Caco-2 (cell line): ENCODE measurements around the gene MRFAP1L1. TPM values are rescaled to one million over a fixed set of nuclear protein-coding genes. Genes with fewer than 3 reads are reported as not detected.

ENCODE experiments used
- BruUV-seq: library from RNA; stranded (reverse); fragments of 400-500 nt; replicated peaks from 2 replicates; lab custom pipeline; 2021; lab: Mats Ljungman, UMichigan
- CTCF ChIA-PET: fragments of 300-600 bp; sonication (Branson Sonifier 250); formaldehyde crosslinking; loops from one replicate; lab custom pipeline; 2022; ENCODE audit warnings: antibody characterized with exemption; lab: Charles Lee
- POLR2A ChIA-PET: fragments of 300-600 bp; sonication (Branson Sonifier 250); formaldehyde crosslinking; loops from one replicate; lab custom pipeline; 2022; ENCODE audit warnings: antibody characterized with exemption; lab: Charles Lee
- DNase-seq, 2 experiments: peaks; one replicate each; pipeline versions ENCODE4 v3.0.0 to v3.0.0-alpha.2; 2020 to 2022
- H3K27me3 ChIP-seq: replicated peaks from 2 replicates; pipeline ENCODE4 v1.6.0; 2011; ENCODE audit warnings: low read length; ENCODE audit not compliant: control insufficient read depth, insufficient read depth
- H3K36me3 ChIP-seq: 2 replicates; pipeline ENCODE4 v1.5.1; 2011; ENCODE audit warnings: low read length; ENCODE audit not compliant: control insufficient read depth, insufficient read depth
- H3K4me1 ChIP-seq: fragments of 250-450 bp; sonication (Bioruptor Pico); 2 replicates; pipeline ENCODE4 v1.5.1; 2020; ENCODE audit warnings: mild to moderate bottlenecking
- H3K4me3 ChIP-seq: 2 replicates; pipeline ENCODE4 v1.5.1; 2011; ENCODE audit warnings: low read depth, mild to moderate bottlenecking, control low read depth, low read length
- H3K9me3 ChIP-seq: fragments of 250-450 bp; sonication (Bioruptor Pico); 2 replicates; pipeline ENCODE4 v1.5.1; 2020; ENCODE audit warnings: mild to moderate bottlenecking, moderate library complexity
- H3K27ac Mint-ChIP-seq: one replicate; pipeline ENCODE4 v1.8.0; 2022; ENCODE audit warnings: mixed read lengths; ENCODE audit not compliant: unreplicated experiment
- H3K27me3 Mint-ChIP-seq: one replicate; pipeline ENCODE4 v1.8.0; 2022; ENCODE audit warnings: mixed read lengths; ENCODE audit not compliant: insufficient read depth, unreplicated experiment
- H3K36me3 Mint-ChIP-seq: one replicate; pipeline ENCODE4 v1.8.0; 2022; ENCODE audit warnings: mild to moderate bottlenecking, mixed read lengths; ENCODE audit not compliant: insufficient read depth, unreplicated experiment
- H3K4me1 Mint-ChIP-seq: one replicate; pipeline ENCODE4 v1.8.0; 2022; ENCODE audit warnings: low read depth, mixed read lengths; ENCODE audit not compliant: unreplicated experiment
- H3K4me3 Mint-ChIP-seq: one replicate; pipeline ENCODE4 v1.8.0; 2022; ENCODE audit warnings: mild to moderate bottlenecking, moderate library complexity, mixed read lengths; ENCODE audit not compliant: unreplicated experiment
- H3K9me3 Mint-ChIP-seq: one replicate; pipeline ENCODE4 v1.8.0; 2022; ENCODE audit warnings: mixed read lengths; ENCODE audit not compliant: unreplicated experiment
- CTCF ChIP-seq, 2 experiments: fragments of 200-600 bp in 1 of 2; IDR thresholded peaks; 1 replicate in 1 of 2; 2 replicates in 1 of 2; pipeline versions ENCODE4 v1.5.1 to v1.8.0; 2011 to 2022; ENCODE audit warnings: antibody characterized with exemption in 1 of 2, control low read depth in 1 of 2, inconsistent platforms in 1 of 2, low read depth in 1 of 2, low read length in 1 of 2, mild to moderate bottlenecking in 1 of 2, moderate library complexity in 1 of 2; ENCODE audit not compliant: insufficient read depth in 1 of 2, severe bottlenecking in 1 of 2, unreplicated experiment in 1 of 2
- intact Hi-C: fragments of 100-400 bp; cut with micrococcal nuclease; formaldehyde crosslinking; loops from one replicate; pipeline ENCODE4 v1.10.0; 2022; ENCODE audit not compliant: unreplicated experiment
- total RNA-seq: library from RNA; stranded (reverse); gene quantifications from 2 replicates; pipeline ENCODE4 v1.2.3, GENCODE V29; 2022

MRFAP1L1 gene
- total RNA-seq, 1 experiment from 2014 or later: 47.5 TPM

- no peak overlapping the region for H3K27ac Mint-ChIP-seq
- intact Hi-C loops: loop anchor here (5.0 kb wide), 2 partner anchors 58 to 358 kb away; partner anchors contain the start of gene KIAA0232
- TF ChIP-seq CTCF (IDR thresholded peaks at IDR 0.05; ENCODE audit: insufficient read depth in 1 of 2, low read depth in 1 of 2, low read length in 1 of 2, severe bottlenecking in 1 of 2, unreplicated experiment in 1 of 2): no peak
- H3K9me3 Mint-ChIP-seq: no peaks in the 10 kb centered on the region
- BruUV-seq: no TSS peak
- no peak overlapping the region for H3K4me3 ChIP-seq
- ChIA-PET CTCF (no interaction called here), POLR2A (interaction anchor here (0.6 kb wide), 1 partner anchor 439 kb away, joined by 3 read pairs; no protein-coding TSS in a partner anchor)
- H3K4me3 Mint-ChIP-seq: no peak overlapping the region
- no peaks in the 10 kb centered on the region for H3K27me3 Mint-ChIP-seq
- no peaks in the 10 kb centered on the region for H3K9me3 ChIP-seq
- H3K4me1 Mint-ChIP-seq: no peaks in the 10 kb centered on the region
- no peaks in the 10 kb centered on the region for H3K36me3 ChIP-seq
- H3K27me3 ChIP-seq: no peaks in the 10 kb centered on the region
- no peaks in the 10 kb centered on the region for H3K4me1 ChIP-seq
- DNase-seq: no peak
- H3K36me3 Mint-ChIP-seq: peaks cover 4% of the 10 kb centered on the region
These were observed 14.2 kb upstream of the MRFAP1L1 start for GRCh38 chr4:6723851-6724250.

GRCh38 chr4:6722891-6723290, 13.2 kb upstream of the MRFAP1L1 start:
- no peaks in the 10 kb centered on the region for H3K9me3 ChIP-seq
- no peak for TF ChIP-seq CTCF (IDR thresholded peaks at IDR 0.05; ENCODE audit: insufficient read depth in 1 of 2, low read depth in 1 of 2, low read length in 1 of 2, severe bottlenecking in 1 of 2, unreplicated experiment in 1 of 2)
- intact Hi-C loops: loop anchor here (5.0 kb wide), 2 partner anchors 59 to 359 kb away; partner anchors contain the start of gene KIAA0232
- no peak for DNase-seq
- no peaks in the 10 kb centered on the region for H3K27me3 Mint-ChIP-seq
- H3K9me3 Mint-ChIP-seq: no peaks in the 10 kb centered on the region
- POLR2A ChIA-PET: no interaction called here
- BruUV-seq: no TSS peak
- H3K4me3 ChIP-seq: no peak overlapping the region
- H3K36me3 ChIP-seq: no peaks in the 10 kb centered on the region
- H3K36me3 Mint-ChIP-seq: peaks cover 6% of the 10 kb centered on the region
- H3K27me3 ChIP-seq: no peaks in the 10 kb centered on the region
- no peak overlapping the region for H3K27ac Mint-ChIP-seq
- H3K4me3 Mint-ChIP-seq: no peak overlapping the region
- no peaks in the 10 kb centered on the region for H3K4me1 ChIP-seq
- CTCF ChIA-PET: no interaction called here
- H3K4me1 Mint-ChIP-seq: no peaks in the 10 kb centered on the region

- Histone ChIP-seq H3K36me3 (no peaks in the 10 kb centered on the region), H3K27me3 (no peaks in the 10 kb centered on the region), H3K4me3 (no peak overlapping the region), H3K9me3 (no peaks in the 10 kb centered on the region), H3K4me1 (peaks cover 3% of the 10 kb centered on the region; the same call in 1 of the 2 replicates)
- no peak for TF ChIP-seq CTCF (IDR thresholded peaks at IDR 0.05; ENCODE audit: insufficient read depth in 1 of 2, low read depth in 1 of 2, low read length in 1 of 2, severe bottlenecking in 1 of 2, unreplicated experiment in 1 of 2)
- Mint-ChIP-seq H3K9me3 (no peaks in the 10 kb centered on the region), H3K27ac (no peak overlapping the region), H3K4me1 (no peaks in the 10 kb centered on the region), H3K27me3 (no peaks in the 10 kb centered on the region), H3K4me3 (no peak overlapping the region), H3K36me3 (peaks cover 10% of the 10 kb centered on the region)
- intact Hi-C loops: loop anchor here (2.0 to 5.0 kb wide), 3 partner anchors 61 to 361 kb away; partner anchors contain the start of genes GRPEL1 and KIAA0232
- DNase-seq: no peak
- BruUV-seq: no TSS peak
- POLR2A ChIA-PET: no interaction called here
- CTCF ChIA-PET: interaction anchor here (0.5 to 1.5 kb wide), 4 partner anchors 10 to 447 kb away, joined by 3 to 8 read pairs (median 5); partner anchors contain the start of gene TADA2B
These were observed 11.5 kb upstream of the MRFAP1L1 start for GRCh38 chr4:6721121-6721520.
